GM21737 (cell line): ENCODE measurements around the gene VWCE.

Source experiments
- ATAC-seq: cut with Tn5 transposase; IDR thresholded peaks from one replicate; pipeline ENCODE4 v1.9.1; 2021; ENCODE audit warnings: mild to moderate bottlenecking, moderate library complexity; ENCODE audit not compliant: unreplicated experiment

Gene VWCE

GRCh38 chr11:61328351-61328750 lies 33.2 kb upstream of the VWCE start:
- ATAC-seq, result no peak

GRCh38 chr11:61327669-61328071 lies 32.6 kb upstream of the VWCE start:
- no peak for ATAC-seq

GRCh38 chr11:61325649-61326414 lies 30.7 kb upstream of the VWCE start:
- no peak for ATAC-seq

- ATAC-seq, result no peak
These were observed 20.1 kb upstream of the VWCE start for GRCh38 chr11:61315260-61315659.

- no peak for ATAC-seq
These were observed 15.6 kb upstream of the VWCE start for GRCh38 chr11:61310749-61311148.

- no peak for ATAC-seq
These were observed 14.6 kb upstream of the VWCE start for GRCh38 chr11:61309739-61310138.

- ATAC-seq, result no peak
These were observed 14.0 kb upstream of the VWCE start for GRCh38 chr11:61309141-61309540.

GRCh38 chr11:61307354-61307753 lies 12.2 kb upstream of the VWCE start:
- ATAC-seq, result no peak

GRCh38 chr11:61306221-61306620 lies 11.1 kb upstream of the VWCE start:
- ATAC-seq, result no peak

GRCh38 chr11:61305417-61305816 lies 10.3 kb upstream of the VWCE start:
- ATAC-seq, result no peak

- no peak for ATAC-seq
These were observed 8.6 kb upstream of the VWCE start for GRCh38 chr11:61303725-61304124.

GRCh38 chr11:61302550-61302949 lies 7.4 kb upstream of the VWCE start:
- no peak for ATAC-seq

GRCh38 chr11:61298663-61299244 lies 3.6 kb upstream of the VWCE start:
- no peak for ATAC-seq

GRCh38 chr11:61297746-61298145 lies 2.6 kb upstream of the VWCE start:
- no peak for ATAC-seq

GRCh38 chr11:61297341-61297740 lies 2.2 kb upstream of the VWCE start:
- no peak for ATAC-seq

- peak; percentile 4 for ATAC-seq
These were observed 445 bp upstream of the VWCE start for GRCh38 chr11:61295596-61295926.

- ATAC-seq, result peak; percentile 39
These were observed 1.0 kb downstream of the VWCE start for GRCh38 chr11:61293867-61294716.

- ATAC-seq, result no peak
These were observed 2.8 kb downstream of the VWCE start for GRCh38 chr11:61292356-61292755.

- no peak for ATAC-seq
These were observed 4.0 kb downstream of the VWCE start for GRCh38 chr11:61290905-61291690.

GRCh38 chr11:61287338-61287977 lies 7.7 kb downstream of the VWCE start:
- ATAC-seq, result no peak

GRCh38 chr11:61283613-61284012 lies 11.5 kb downstream of the VWCE start:
- no peak for ATAC-seq
